GM04503 (cell line): Measurements from ENCODE around the gene PCDH9.
"Not testable (repeated sequence)": the region's sequence is repeated elsewhere in the genome, so short reads cannot be mapped to it uniquely, and the experiment has no call there.

Experiments
- DNase-seq: peaks from one replicate; pipeline ENCODE4 v3.0.0-alpha.2; 2012; ENCODE audit warnings: low read depth

PCDH9 gene

DNA sequence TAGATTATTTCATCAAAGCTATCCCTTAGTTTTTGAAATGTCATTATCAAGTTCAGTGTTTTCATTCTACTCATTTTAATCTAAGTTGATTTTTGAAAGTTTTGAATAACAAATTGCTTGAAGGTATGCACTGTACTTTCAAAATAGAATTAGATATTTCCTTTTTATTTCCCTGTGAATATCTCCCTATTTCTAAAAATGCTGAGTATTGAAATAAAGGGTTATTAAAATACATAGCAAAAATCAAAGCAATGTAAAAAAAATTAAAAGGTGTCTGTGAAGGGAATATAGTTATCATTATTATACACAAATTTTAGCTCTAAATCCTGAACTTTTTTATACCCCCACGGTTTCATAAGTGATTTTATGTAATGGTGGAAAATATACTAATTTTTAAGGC lies 967.8 kb downstream of the PCDH9 start:
- DNase-seq, result no peak

DNA sequence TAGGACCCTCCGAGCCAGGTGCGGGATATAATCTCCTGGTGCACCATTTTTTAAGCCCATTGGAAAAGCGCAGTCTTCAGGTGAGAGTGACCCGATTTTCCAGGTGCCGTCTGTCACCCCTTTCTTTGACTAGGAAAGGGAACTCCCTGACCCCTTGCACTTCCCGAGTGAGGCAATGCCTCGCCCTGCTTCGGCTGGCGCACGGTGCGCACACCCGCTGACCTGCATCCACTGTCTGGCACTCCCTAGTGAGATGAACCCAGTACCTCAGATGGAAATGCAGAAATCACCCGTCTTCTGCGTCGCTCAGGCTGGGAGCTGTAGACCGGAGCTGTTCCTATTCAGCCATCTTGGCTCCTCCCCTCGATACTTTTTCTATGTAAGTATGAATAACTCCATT lies 970.7 kb downstream of the PCDH9 start:
- not testable (repeated sequence) for DNase-seq
